HG03460 (cell line): ENCODE data around the gene VPS16.
"Not testable (repeated sequence)": the region's sequence is repeated elsewhere in the genome, so short reads cannot be mapped to it uniquely, and the experiment has no call there.

ENCODE experiments used
- ATAC-seq: cut with Tn5 transposase; IDR thresholded peaks from one replicate; pipeline ENCODE4 v1.9.1; 2021; ENCODE audit not compliant: unreplicated experiment

VPS16 gene

GRCh38 chr20:2894221-2894620, 53.7 kb downstream of the VPS16 start:
- ATAC-seq: no peak

DNA sequence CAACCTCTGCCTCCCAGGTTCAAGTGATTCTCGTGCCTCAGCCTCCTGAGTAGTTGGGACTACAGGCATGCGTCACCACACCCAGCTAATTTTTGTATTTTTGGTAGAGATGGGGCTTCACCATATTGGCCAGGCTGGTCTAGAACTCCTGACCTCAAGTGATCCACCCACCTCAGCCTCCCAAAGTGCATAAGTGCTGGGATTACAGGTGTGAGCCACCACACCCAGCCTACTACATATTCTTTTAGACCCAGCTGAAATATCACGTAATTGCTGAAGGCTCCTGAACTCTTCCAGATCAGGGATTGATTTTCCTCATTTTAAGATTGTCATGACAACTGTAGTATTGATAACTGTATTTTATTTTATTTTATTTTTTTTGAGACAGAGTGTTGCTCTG, 54.6 kb downstream of the VPS16 start:
- not testable (repeated sequence) for ATAC-seq

DNA sequence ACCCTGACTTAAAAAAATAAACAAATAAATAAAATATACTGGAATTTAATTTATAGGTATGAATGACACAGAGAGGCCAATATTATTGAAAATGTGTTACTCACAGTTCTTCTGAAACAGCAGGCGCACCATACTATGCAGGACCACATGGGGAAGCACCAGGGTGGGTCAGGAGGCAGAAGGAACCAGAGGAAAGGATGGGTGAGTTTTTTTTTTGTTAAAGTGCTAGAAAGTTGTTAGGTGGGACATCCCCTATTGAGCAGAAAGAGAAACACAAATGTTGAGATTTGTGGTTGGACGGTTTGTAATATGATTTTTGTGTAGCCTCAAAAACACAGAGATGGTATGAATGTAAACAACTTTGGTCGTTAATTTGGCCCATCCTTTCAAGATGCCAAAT, 58.7 kb downstream of the VPS16 start:
- ATAC-seq: no peak

- no peak for ATAC-seq
Measured at GRCh38 chr20:2900845-2901592, 60.5 kb downstream of the VPS16 start.

GRCh38 chr20:2902291-2902690, 61.7 kb downstream of the VPS16 start:
- ATAC-seq: no peak

- ATAC-seq: no peak
Measured at GRCh38 chr20:2902818-2903217, 62.3 kb downstream of the VPS16 start.

DNA sequence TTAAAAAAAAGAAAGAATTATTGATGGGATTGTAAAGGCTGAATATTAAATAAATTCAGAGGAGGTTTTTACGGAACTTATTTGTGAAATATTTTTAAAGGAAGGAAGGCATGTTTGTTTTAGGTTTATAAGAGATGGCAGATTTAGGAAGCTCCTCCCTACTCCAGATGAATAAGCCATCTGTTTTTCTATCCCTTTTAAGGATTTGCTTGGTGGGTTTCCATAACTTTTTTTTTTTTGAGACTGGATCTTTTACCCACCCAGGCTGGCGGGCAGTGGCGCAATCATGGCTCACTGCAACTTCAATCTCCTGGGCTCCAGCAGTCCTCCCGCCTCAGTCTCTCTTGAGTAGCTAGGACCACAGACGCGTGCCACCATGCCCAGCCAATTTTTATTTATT, 63.1 kb downstream of the VPS16 start:
- ATAC-seq: no peak

- ATAC-seq: no peak
Measured at GRCh38 chr20:2907519-2907918, 67.0 kb downstream of the VPS16 start.

DNA sequence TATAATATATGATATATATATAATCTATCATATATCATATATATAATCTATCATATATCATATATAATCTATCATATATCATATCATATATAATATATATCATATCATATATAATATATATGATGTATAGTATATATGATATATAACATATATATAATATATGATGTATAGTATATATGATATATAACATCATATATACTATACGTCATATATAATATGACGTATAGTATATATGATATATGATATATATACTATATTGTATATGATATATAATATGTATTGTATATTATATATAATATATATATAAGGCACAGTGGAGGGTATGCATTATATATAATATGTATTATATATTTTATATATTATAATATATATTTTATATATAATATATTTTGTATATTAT, 69.4 kb downstream of the VPS16 start:
- no peak for ATAC-seq

DNA sequence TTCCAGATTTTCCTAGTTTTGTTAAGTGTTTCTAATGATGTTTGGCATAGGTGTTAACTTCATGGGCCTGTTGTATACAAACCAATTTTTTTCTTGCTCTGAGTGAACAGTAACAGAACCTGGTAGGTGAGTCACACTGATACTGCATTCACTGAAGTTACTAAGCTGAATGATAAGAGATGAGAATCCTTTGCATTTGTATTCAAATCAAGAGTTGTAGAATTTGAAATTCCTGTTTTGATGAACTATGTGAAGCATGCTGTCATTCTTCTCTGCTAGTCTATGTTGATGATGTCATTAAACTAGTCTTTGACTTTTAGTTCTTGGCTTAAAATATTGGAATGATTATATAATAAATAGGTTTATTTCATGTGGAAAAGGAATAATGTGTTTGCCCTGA, 70.7 kb downstream of the VPS16 start:
- no peak for ATAC-seq

- no peak for ATAC-seq
Measured at GRCh38 chr20:2914160-2914559, 73.6 kb downstream of the VPS16 start.
